ENCODE measurements around the gene PLOD1. TPM values are rescaled to one million over a fixed set of nuclear protein-coding genes. Genes with fewer than 3 reads are reported as not detected.

The PLOD1 gene
- total RNA-seq, 1 donor from 2014 or later: 80.7 TPM

- Mint-ChIP-seq H3K4me3 (ENCODE audit: low read depth) (no peak overlapping the region), H3K27me3 (no peaks in the 10 kb centered on the region), H3K36me3 (ENCODE audit: insufficient read depth) (peaks cover 22% of the 10 kb centered on the region), H3K27ac (peak overlapping the region; percentile 74), H3K4me1 (ENCODE audit: low read depth) (peaks cover 15% of the 10 kb centered on the region), H3K9me3 (ENCODE audit: low read depth) (no peaks in the 10 kb centered on the region)
- no peak for TF ChIP-seq CTCF (IDR thresholded peaks at IDR 0.05; ENCODE audit: unreplicated experiment)
- no peak for DNase-seq (ENCODE audit: low spot score, unreplicated experiment)
Measured at GRCh38 chr1:11985851-11986250, 51.3 kb downstream of the PLOD1 start.

- Mint-ChIP-seq H3K4me3 (ENCODE audit: low read depth) (no peak overlapping the region), H3K27me3 (no peaks in the 10 kb centered on the region), H3K36me3 (ENCODE audit: insufficient read depth) (peaks cover 26% of the 10 kb centered on the region), H3K9me3 (ENCODE audit: low read depth) (no peaks in the 10 kb centered on the region), H3K27ac (no peak overlapping the region), H3K4me1 (ENCODE audit: low read depth) (no peaks in the 10 kb centered on the region)
- no peak for TF ChIP-seq CTCF (IDR thresholded peaks at IDR 0.05; ENCODE audit: unreplicated experiment)
- DNase-seq (ENCODE audit: low spot score, unreplicated experiment): no peak
Measured at GRCh38 chr1:11989669-11990068, 55.2 kb downstream of the PLOD1 start.

- Mint-ChIP-seq H3K36me3 (ENCODE audit: insufficient read depth) (peaks cover 27% of the 10 kb centered on the region), H3K27me3 (no peaks in the 10 kb centered on the region), H3K4me3 (ENCODE audit: low read depth) (no peak overlapping the region), H3K27ac (no peak overlapping the region), H3K4me1 (ENCODE audit: low read depth) (no peaks in the 10 kb centered on the region), H3K9me3 (ENCODE audit: low read depth) (no peaks in the 10 kb centered on the region)
- no peak for TF ChIP-seq CTCF (IDR thresholded peaks at IDR 0.05; ENCODE audit: unreplicated experiment)
- no peak for DNase-seq (ENCODE audit: low spot score, unreplicated experiment)
Measured at GRCh38 chr1:11990303-11991032, 56.0 kb downstream of the PLOD1 start.

GRCh38 chr1:11991969-11992676 is 57.6 kb downstream of the PLOD1 start:
- no peaks in the 10 kb centered on the region for H3K4me1 Mint-ChIP-seq (ENCODE audit: low read depth)
- DNase-seq (ENCODE audit: low spot score, unreplicated experiment): no peak
- H3K27me3 Mint-ChIP-seq: no peaks in the 10 kb centered on the region
- no peak overlapping the region for H3K27ac Mint-ChIP-seq
- no peaks in the 10 kb centered on the region for H3K9me3 Mint-ChIP-seq (ENCODE audit: low read depth)
- H3K4me3 Mint-ChIP-seq (ENCODE audit: low read depth): no peak overlapping the region
- peaks cover 25% of the 10 kb centered on the region for H3K36me3 Mint-ChIP-seq (ENCODE audit: insufficient read depth)
- TF ChIP-seq CTCF (IDR thresholded peaks at IDR 0.05; ENCODE audit: unreplicated experiment): no peak

GRCh38 chr1:11997081-11997850 is 62.7 kb downstream of the PLOD1 start:
- H3K27me3 Mint-ChIP-seq: no peaks in the 10 kb centered on the region
- no peaks in the 10 kb centered on the region for H3K9me3 Mint-ChIP-seq (ENCODE audit: low read depth)
- peaks cover 13% of the 10 kb centered on the region for H3K36me3 Mint-ChIP-seq (ENCODE audit: insufficient read depth)
- TF ChIP-seq CTCF (IDR thresholded peaks at IDR 0.05; ENCODE audit: unreplicated experiment): no peak
- DNase-seq (ENCODE audit: low spot score, unreplicated experiment): no peak
- H3K4me1 Mint-ChIP-seq (ENCODE audit: low read depth): no peaks in the 10 kb centered on the region
- no peak overlapping the region for H3K27ac Mint-ChIP-seq
- no peak overlapping the region for H3K4me3 Mint-ChIP-seq (ENCODE audit: low read depth)
